IMR-90 (cell line): ENCODE data around the gene CDH23.

Source experiments
- CEBPB ChIP-seq: IDR thresholded peaks from 2 replicates; pipeline ENCODE4 v1.6.1; 2012; ENCODE audit warnings: low read depth, low read length, improper control_type of control experiment
- CHD1 ChIP-seq: IDR thresholded peaks from 2 replicates; pipeline ENCODE4 v1.6.1; 2012; ENCODE audit warnings: low read depth, low read length, improper control_type of control experiment
- CTCF ChIP-seq: conservative IDR thresholded peaks from 2 replicates; pipeline ENCODE4 v1.5.1; 2012; ENCODE audit warnings: mild to moderate bottlenecking, low read depth, low read length, improper control_type of control experiment
- FOS ChIP-seq: fragments of 150-350 bp; IDR thresholded peaks from 2 replicates; pipeline ENCODE4 v1.6.1; 2016; ENCODE audit warnings: low read depth, low read length
- MAFK ChIP-seq: IDR thresholded peaks from 2 replicates; pipeline ENCODE4 v1.6.1; 2012; ENCODE audit warnings: low read depth, low read length, improper control_type of control experiment
- MXI1 ChIP-seq: IDR thresholded peaks from 2 replicates; pipeline ENCODE4 v1.6.1; 2012; ENCODE audit warnings: low read depth, mild to moderate bottlenecking, low read length, moderate library complexity, borderline replicate concordance
- POLR2A ChIP-seq: IDR thresholded peaks from 2 replicates; pipeline ENCODE4 v1.6.1; 2012; ENCODE audit warnings: mild to moderate bottlenecking, low read depth, low read length
- RAD21 ChIP-seq: IDR thresholded peaks from 2 replicates; pipeline ENCODE4 v1.6.1; 2012; ENCODE audit warnings: low read length, improper control_type of control experiment
- SMC3 ChIP-seq: fragments of 150-350 bp; IDR thresholded peaks from 2 replicates; pipeline ENCODE4 v1.6.1; 2016; ENCODE audit warnings: low read depth, mild to moderate bottlenecking, antibody characterized with exemption, low read length, moderate library complexity
- USF2 ChIP-seq: fragments of 150-350 bp; IDR thresholded peaks from 2 replicates; pipeline ENCODE4 v1.6.1; 2017; ENCODE audit warnings: mild to moderate bottlenecking, antibody characterized with exemption, low read length, low read depth

GRCh38 chr10:71460615-71461014 is 63.9 kb downstream of the CDH23 start:
- TF ChIP-seq CTCF, result no peak
- no peak for TF ChIP-seq POLR2A
- TF ChIP-seq MXI1, result no peak
- TF ChIP-seq USF2, result no peak
- no peak for TF ChIP-seq RAD21
- no peak for TF ChIP-seq SMC3
- no peak for TF ChIP-seq CEBPB
- TF ChIP-seq FOS, result no peak
- TF ChIP-seq CHD1, result no peak
- no peak for TF ChIP-seq MAFK
